NCI-H146 treated with DMSO at 0.1 percent for 48 hours (cell line): ENCODE results near the gene DACT2.

Experiments
- DNase-seq: peaks from one replicate; lab custom pipeline; 2025; ENCODE audit not compliant: unreplicated experiment; lab: John Stamatoyannopoulos, UW

Gene DACT2

DNA sequence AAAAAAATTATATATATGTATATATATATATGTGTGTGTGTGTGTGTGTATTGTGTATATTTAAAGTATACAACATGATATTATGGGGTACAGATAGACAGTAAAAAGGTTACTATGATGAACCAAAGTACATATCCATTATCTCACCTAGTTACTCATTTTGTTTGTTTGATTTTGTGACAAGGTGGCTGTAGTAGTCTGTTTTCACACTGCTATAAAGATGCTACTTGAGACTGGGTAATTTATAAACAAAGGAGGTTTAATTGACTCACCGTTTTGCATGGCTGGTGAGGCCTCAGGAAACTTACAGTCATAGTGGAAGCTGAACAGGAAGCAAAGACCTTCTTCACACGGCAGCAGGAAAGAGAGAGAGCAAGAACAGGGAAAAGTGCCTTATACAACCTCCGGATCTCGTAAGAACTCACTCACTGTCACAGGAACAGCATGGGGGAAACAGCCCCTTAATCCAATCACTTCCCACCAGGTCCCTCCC, 30.2 kb upstream of the DACT2 start:
- no peak for DNase-seq

GRCh38 chr6:168348186-168348585, 28.6 kb upstream of the DACT2 start:
- no peak for DNase-seq

- no peak for DNase-seq
Observed at GRCh38 chr6:168347615-168348014, 28.0 kb upstream of the DACT2 start.

DNA sequence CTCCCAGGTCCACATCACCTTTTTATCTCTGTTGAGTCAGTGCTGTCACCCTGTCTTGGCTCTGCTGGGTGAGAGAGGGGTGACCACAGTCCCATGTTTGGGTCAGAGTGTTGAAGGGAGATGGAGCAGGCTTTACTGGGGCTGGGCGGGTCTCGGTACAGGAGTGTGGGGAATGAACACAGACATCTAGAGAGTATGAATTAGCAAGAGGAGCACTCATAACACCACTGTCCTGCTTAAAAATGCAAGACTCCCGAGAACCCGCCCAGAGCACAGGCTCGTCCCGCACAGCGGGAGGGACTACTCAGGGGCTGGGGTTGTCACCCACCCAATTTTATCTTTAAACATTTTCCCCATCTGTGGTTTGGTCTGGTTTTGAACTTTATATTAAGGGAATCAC, 27.5 kb upstream of the DACT2 start:
- DNase-seq = no peak

DNA sequence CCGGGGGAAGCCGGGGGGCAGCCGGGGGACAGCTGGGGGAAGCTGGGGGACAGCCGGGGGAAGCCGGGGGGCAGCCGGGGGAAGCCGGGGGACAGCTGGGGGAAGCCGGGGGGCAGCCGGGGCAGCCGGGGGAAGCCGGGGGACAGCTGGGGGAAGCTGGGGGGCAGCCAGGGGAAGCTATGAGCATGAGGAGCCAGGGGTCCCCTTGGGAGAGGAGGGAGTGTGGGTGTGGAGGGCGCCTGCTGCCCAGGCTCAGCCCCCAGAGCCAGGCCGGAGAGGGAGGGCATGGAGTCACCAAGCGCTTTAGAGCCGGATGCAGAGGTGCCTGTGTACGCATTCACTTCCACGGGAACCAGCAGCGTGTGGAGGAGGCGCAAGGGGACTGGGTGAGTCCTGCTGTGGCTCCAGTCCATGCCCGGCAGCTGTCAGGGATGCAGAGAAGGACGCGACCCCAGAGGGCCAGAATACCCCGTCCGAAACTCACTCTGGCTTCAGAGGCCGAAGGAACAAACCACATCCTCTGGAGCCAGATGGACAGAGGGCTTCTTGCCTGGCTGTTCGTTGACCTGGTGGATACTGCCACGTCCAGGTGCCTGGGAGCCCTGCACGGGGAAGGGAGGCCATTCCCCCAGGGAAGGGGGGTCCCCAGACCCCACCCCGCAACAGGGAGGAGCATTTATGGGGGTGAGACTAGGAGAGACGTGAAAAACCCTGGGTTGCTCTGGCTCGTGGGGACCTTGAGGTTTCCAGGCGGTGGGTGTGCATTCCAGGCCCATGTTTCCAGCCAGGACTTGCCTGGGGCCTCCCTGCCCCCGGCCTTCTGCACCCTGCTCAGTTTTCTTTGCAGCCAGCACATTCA, 26.5 kb upstream of the DACT2 start:
- no peak for DNase-seq

DNA sequence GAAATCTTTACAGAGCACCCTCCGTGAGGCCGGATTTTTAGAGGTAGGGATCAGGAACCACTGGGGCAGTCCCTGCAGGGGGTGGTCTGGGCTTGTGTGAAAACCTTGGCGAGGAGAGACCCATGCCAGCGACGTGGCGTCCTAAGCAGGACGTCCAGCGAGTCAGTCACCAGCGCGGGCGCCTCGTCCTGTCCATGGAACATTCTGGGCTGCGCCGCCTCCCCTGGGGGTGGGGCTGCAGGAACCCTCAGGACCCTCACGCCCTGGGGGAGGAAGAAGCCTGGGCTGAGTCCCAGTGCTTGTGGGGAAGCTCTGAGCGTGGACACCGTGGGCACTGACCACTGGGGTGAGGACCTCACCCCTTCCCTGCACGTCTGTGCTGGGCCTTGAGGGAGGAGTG, 25.7 kb upstream of the DACT2 start:
- no peak for DNase-seq

GRCh38 chr6:168344338-168344737, 24.8 kb upstream of the DACT2 start:
- no peak for DNase-seq

GRCh38 chr6:168343239-168344150, 23.9 kb upstream of the DACT2 start:
- no peak for DNase-seq

GRCh38 chr6:168342636-168343035, 23.1 kb upstream of the DACT2 start:
- DNase-seq = no peak

DNA sequence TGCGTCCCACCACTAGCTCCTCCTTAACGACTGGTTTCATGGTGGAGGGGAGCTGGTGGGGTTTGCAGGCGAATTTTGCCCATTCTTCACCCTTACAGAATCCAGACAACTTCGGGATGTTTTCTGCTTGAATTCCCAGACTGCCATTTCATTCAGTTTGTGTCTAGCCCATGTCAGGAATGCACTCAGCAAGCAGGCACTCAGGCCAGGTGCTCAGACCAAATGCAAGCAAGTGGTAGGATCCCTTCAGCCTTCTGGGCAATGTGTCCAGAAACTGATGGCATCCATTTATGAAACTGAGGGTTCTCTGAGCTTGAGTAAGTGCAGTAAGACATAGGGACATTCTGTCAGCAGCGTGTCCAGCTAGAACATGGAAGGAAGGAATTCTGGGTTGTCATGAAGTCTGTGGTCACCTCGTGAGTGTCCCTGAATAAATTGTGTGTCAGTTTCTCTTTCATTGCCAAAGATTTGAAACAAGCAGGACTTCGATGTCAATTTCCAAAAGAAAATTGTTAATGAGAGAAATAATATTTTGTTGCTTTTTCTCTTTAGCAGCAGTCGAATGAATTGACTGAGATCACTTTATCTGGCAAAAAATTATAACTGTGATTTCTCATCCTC, 21.8 kb upstream of the DACT2 start:
- DNase-seq = no peak

GRCh38 chr6:168340819-168341218, 21.2 kb upstream of the DACT2 start:
- no peak for DNase-seq

DNA sequence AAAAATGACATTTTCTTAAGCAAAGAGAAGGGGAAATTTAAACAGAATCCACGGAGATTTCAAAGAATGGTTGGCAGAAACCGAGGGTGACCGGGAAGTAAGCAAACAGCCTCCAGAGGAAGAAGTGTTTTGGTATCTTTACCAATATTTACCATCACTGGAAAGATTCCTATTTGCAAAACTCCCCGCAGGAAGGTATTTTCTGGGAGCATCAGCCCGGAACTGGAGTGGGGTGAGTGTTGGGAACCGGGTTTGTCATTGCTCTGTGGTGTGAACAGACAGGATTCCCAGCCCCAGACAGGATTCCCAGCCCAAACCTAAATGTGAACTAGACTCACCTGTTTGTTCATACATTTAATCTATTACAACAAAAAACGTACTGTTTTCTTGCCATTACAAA, 19.2 kb upstream of the DACT2 start:
- DNase-seq = no peak

DNA sequence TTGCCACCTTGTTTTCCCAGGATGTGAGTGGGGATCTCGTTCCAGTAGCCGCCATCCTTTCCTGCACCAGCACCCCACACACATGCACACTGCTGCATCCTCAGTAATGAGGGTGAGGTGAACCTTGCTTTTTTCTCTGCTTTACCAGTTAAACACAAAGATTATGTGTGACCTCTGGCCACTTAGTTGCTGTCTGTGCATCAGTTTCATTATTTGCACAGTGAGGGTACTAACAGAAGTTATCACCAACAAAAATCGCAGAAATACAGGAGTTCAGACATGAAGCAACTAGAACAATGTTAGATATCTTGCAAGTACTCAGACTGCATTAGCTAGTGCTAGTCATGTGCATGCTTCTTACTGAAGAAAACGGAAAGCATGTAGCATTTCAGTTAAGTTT, 17.4 kb upstream of the DACT2 start:
- DNase-seq = no peak

GRCh38 chr6:168333989-168334388, 14.4 kb upstream of the DACT2 start:
- no peak for DNase-seq

DNA sequence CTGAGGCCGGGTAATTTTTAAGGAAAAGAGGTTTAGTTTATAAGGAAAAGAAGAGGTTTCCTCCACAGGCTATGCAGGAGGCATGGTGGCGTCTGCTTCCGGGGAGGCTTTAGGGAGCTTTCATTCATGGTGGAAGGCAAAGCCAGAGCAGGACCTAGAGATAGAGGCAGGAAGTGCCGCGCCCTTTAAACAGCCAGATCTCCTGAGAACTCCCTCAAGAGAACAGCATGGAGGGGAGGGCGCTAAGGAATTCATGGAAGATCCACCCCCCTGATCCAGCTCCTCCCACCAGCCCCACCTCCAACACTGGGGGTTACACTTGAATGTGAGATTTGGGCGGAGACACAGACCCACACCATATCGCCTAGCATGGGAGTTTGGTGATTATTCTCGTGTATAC, 13.9 kb upstream of the DACT2 start:
- no peak for DNase-seq

DNA sequence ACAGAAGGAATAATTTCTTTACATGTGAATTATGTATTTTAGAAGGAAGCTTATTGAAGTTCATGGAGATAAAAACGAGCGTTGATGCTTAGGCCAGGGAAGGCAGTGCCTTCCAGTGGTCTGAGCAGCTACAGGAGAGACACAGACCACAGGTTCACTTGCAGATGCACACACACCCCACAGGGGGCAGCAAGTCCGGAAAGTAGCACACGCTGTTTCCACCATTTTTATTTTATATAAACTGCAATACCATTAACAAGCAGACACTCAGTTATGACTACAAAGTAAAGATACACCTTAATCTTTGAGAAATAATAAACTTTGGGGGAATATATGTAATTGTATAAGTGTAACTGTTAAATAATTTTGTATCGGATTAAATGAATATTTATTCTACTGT, 13.5 kb upstream of the DACT2 start:
- no peak for DNase-seq

GRCh38 chr6:168332020-168332419, 12.4 kb upstream of the DACT2 start:
- peak; percentile 68 for DNase-seq

GRCh38 chr6:168331058-168331457, 11.5 kb upstream of the DACT2 start:
- no peak for DNase-seq

GRCh38 chr6:168330403-168330802, 10.8 kb upstream of the DACT2 start:
- no peak for DNase-seq

DNA sequence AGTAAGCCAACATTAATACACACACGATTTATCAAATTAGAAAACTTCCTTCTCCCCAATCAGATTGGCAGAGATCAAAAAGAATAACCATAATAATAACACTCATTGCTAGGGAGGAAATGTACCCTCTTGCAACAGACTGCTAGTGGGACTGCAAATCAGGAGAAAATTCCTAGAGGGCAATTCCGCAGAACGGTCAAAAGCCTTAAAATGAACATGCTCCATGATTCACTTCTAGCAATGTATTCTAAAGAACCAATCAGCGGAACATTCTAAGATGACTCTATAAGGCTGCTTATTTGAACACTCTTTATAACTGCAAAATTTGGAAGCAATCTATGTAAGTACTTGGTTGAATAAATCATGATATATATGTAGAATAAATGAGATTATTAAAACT, 8.5 kb upstream of the DACT2 start:
- DNase-seq = no peak
